HepG2 (cell line): ENCODE measurements around the gene EDN2. TPM values are rescaled to one million over a fixed set of nuclear protein-coding genes. Genes with fewer than 3 reads are reported as not detected.

ENCODE experiments used
- ATAC-seq: fragments of 200-7000 bp; cut with Tn5 transposase; 3 replicates; pipeline ENCODE4 v1.9.1; 2020; ENCODE audit warnings: mild to moderate bottlenecking, moderate library complexity
- BruUV-seq: library from RNA; stranded (reverse); fragments of 400-500 nt; replicated peaks from 2 replicates; lab custom pipeline; 2021; lab: Mats Ljungman, UMichigan
- CTCF ChIA-PET: fragments of 300-600 bp; formaldehyde crosslinking; extraction: SDS; loops from one replicate; lab custom pipeline; 2021; ENCODE audit warnings: low total read pairs, inconsistent platforms, low intra/inter-chr PET ratio; lab: Yijun Ruan, JAX
- POLR2A ChIA-PET: fragments of 350-600 bp; sonication (Branson Sonifier 250); formaldehyde crosslinking; loops from one replicate; lab custom pipeline; 2020; ENCODE audit warnings: antibody characterized with exemption, inconsistent platforms; lab: Yijun Ruan, JAX
- DNase-seq: peaks from one replicate; pipeline ENCODE4 v3.0.0-alpha.2; 2015; ENCODE audit warnings: low spot score
- FAIRE-seq: peaks from 3 replicates; lab custom pipeline; 2011; peaks lifted over from hg19 to GRCh38; lab: Jason Lieb, UNC
- H2AFZ ChIP-seq: one replicate; pipeline ENCODE4 v1.6.1; 2011; ENCODE audit warnings: low read length, inconsistent platforms
- H3K27ac ChIP-seq: fragments of 300-600 bp; 3 replicates; pipeline ENCODE4 v1.8.0; 2011; ENCODE audit warnings: mixed run types, mild to moderate bottlenecking, mixed read lengths, low read length, inconsistent platforms; ENCODE audit not compliant: insufficient read depth; ENCODE audit errors: extremely low read length
- H3K27me3 ChIP-seq, 2 experiments: fragments of 200-600 bp in 1 of 2; 2 replicates in 1 of 2; 3 replicates in 1 of 2; pipeline versions ENCODE4 v1.6.0 to v1.8.0; 2011; ENCODE audit warnings: low read length in 2 of 2, mild to moderate bottlenecking in 2 of 2, moderate library complexity in 2 of 2, inconsistent platforms in 1 of 2; ENCODE audit not compliant: insufficient read depth in 2 of 2, control insufficient read depth in 1 of 2
- H3K36me3 ChIP-seq, 2 experiments: fragments of 200-600 bp in 1 of 2; replicated peaks in 1 of 2; 2 replicates in 1 of 2; 3 replicates in 1 of 2; pipeline versions ENCODE4 v1.5.1 to v1.8.0; 2011; ENCODE audit warnings: low read length in 2 of 2, inconsistent platforms in 1 of 2; ENCODE audit not compliant: insufficient read depth in 2 of 2, control insufficient read depth in 1 of 2
- H3K4me1 ChIP-seq: 2 replicates; pipeline ENCODE4 v1.5.1; 2012; ENCODE audit warnings: low read length, inconsistent platforms; ENCODE audit not compliant: insufficient read depth
- H3K4me2 ChIP-seq: 2 replicates; pipeline ENCODE4 v1.6.0; 2011; ENCODE audit warnings: low read depth, low read length, inconsistent platforms
- H3K4me3 ChIP-seq, 3 experiments: fragments of 200-600 bp in 1 of 3; sonication (generic), shearing (Covaris generic) in 1 of 3; replicated peaks in 1 of 3; 2 replicates each; pipeline ENCODE4 v1.5.1; 2011 to 2016; ENCODE audit warnings: low read length in 3 of 3, inconsistent platforms in 2 of 3, low read depth in 2 of 3, mild to moderate bottlenecking in 2 of 3, control low read depth in 1 of 3, mixed read lengths in 1 of 3; ENCODE audit not compliant: insufficient read depth in 1 of 3
- H3K79me2 ChIP-seq: one replicate; pipeline ENCODE4 v1.6.1; 2011; ENCODE audit warnings: low read length, inconsistent platforms; ENCODE audit not compliant: insufficient read depth
- H3K9ac ChIP-seq: 2 replicates; pipeline ENCODE4 v1.6.0; 2011; ENCODE audit warnings: mild to moderate bottlenecking, low read depth, low read length, inconsistent platforms; ENCODE audit not compliant: insufficient read depth
- H3K9me3 ChIP-seq: 2 replicates; pipeline ENCODE4 v1.5.1; 2012; ENCODE audit warnings: mild to moderate bottlenecking, low read length
- H4K20me1 ChIP-seq: 2 replicates; pipeline ENCODE4 v1.6.0; 2011; ENCODE audit warnings: inconsistent platforms, mild to moderate bottlenecking, low read length, moderate library complexity; ENCODE audit not compliant: insufficient read depth
- AKNA ChIP-seq: sonication (generic); formaldehyde crosslinking; IDR thresholded peaks from 2 replicates; pipeline ENCODE4 v1.4.0; 2020; ENCODE audit warnings: missing genetic modification reagents, borderline replicate concordance
- BCL6 ChIP-seq: IDR thresholded peaks from 2 replicates; pipeline ENCODE4 v1.6.1; 2016; ENCODE audit warnings: missing genetic modification reagents, missing compliant biosample characterization
- IRF2 ChIP-seq: IDR thresholded peaks from 2 replicates; pipeline ENCODE4 v1.6.1; 2018; ENCODE audit warnings: missing genetic modification reagents, missing compliant biosample characterization
- JARID2 ChIP-seq: sonication (generic); formaldehyde crosslinking; IDR thresholded peaks from 2 replicates; pipeline ENCODE4 v1.8.1; 2023; ENCODE audit warnings: missing genetic modification reagents, inconsistent platforms; ENCODE audit not compliant: insufficient replicate concordance
- PBX2 ChIP-seq: IDR thresholded peaks from 2 replicates; pipeline ENCODE4 v1.6.1; 2016; ENCODE audit warnings: control low read depth
- STAT6 ChIP-seq: sonication (generic); formaldehyde crosslinking; IDR thresholded peaks from 2 replicates; pipeline ENCODE4 v1.4.0; 2020; ENCODE audit warnings: missing genetic modification reagents, mild to moderate bottlenecking, borderline replicate concordance
- ZNF546 ChIP-seq: sonication (generic); formaldehyde crosslinking; conservative IDR thresholded peaks from 2 replicates; pipeline ENCODE4 v1.8.1; 2023; ENCODE audit warnings: mild to moderate bottlenecking, missing genetic modification reagents
- ZNF773 ChIP-seq: sonication (generic); formaldehyde crosslinking; IDR thresholded peaks from 2 replicates; pipeline ENCODE4 v1.4.0; 2020; ENCODE audit warnings: missing genetic modification reagents, borderline replicate concordance
- ZNF775 ChIP-seq: sonication (generic); formaldehyde crosslinking; IDR thresholded peaks from 2 replicates; pipeline ENCODE4 v1.4.0; 2020; ENCODE audit warnings: missing genetic modification reagents, mild to moderate bottlenecking, moderate library complexity, borderline replicate concordance
- ZXDC ChIP-seq: sonication (generic); formaldehyde crosslinking; IDR thresholded peaks from 2 replicates; pipeline ENCODE4 v1.5.0; 2020; ENCODE audit warnings: mild to moderate bottlenecking, missing genetic modification reagents
- WGBS: methylation state at CpG from one replicate; pipeline ENCODE4 v1.1.6; 2017; ENCODE audit warnings: low lambda C conversion rate; 5-methylcytosine and 5-hydroxymethylcytosine counted together
- in situ Hi-C: cut with HindIII; loops from 2 replicates; pipeline ENCODE4 v1.10.0; 2017; ENCODE audit warnings: low pct_unique_long_range_greater_than_20kb; ENCODE audit not compliant: extremely low pct_ligation_motif_present
- intact Hi-C: fragments of 100-400 bp; cut with micrococcal nuclease; formaldehyde crosslinking; loops from one replicate; pipeline ENCODE4 v1.10.0; 2022; ENCODE audit not compliant: unreplicated experiment
- polyA plus RNA-seq, 8 experiments: library from polyadenylated mRNA; depleted of rRNA in 3 of 8; stranded (reverse) in 7 of 8; unstranded in 1 of 8; fragments of >200 nt; fragmentation: Illumina TruSeq in 4 of 8; extraction: Trizol in 4 of 8; gene quantifications; 2 replicates each; pipeline versions ENCODE4 v1.2.1 to v1.2.3, GENCODE V29; 2011 to 2016; ENCODE audit warnings: low read depth in 4 of 8, missing spikeins in 1 of 8, mixed read lengths in 1 of 8; ENCODE audit not compliant: insufficient read depth in 1 of 8
- total RNA-seq, 5 experiments: library from RNA; depleted of rRNA; stranded (reverse); fragments of >200 nt; fragmentation: Illumina TruSeq; extraction: Trizol; gene quantifications; 2 replicates each; pipeline ENCODE4 v1.2.3, GENCODE V29; 2016; ENCODE audit warnings: low read depth in 1 of 5

The EDN2 gene
- total and polyA plus RNA-seq, 2 of the 13 experiments (the other 11 are each of a cell fraction or from before 2014, with no cell fraction given): not detected

- Histone ChIP-seq H3K9me3 (no peaks in the 10 kb centered on the region), H3K4me2 (no peak overlapping the region), H3K4me3 (no peak overlapping the region), H3K27me3 (peaks cover 1 to 10% of the 10 kb centered on the region in 2 experiments; a peak in 1 of 5 replicates), H4K20me1 (no peaks in the 10 kb centered on the region), H3K79me2 (no peaks in the 10 kb centered on the region), H3K27ac (no peak overlapping the region), H2AFZ (no peak overlapping the region), H3K9ac (no peak overlapping the region), H3K36me3 (no peaks in the 10 kb centered on the region), H3K4me1 (0 out of 2 replicates have a peak, but pooled peaks cover 5% of the 10 kb centered on the region)
- intact Hi-C loops: no loop called here
- no peak for FAIRE-seq
- in situ Hi-C loops: no loop called here
- WGBS: 45% methylated on average over 2 of the region's 5 CpGs
- ChIA-PET CTCF (no interaction called here), POLR2A (no interaction called here)
- TF ChIP-seq STAT6: no peak
- no peak for TF ChIP-seq ZNF773 (CRISPR knock-in tag)
- no peak for TF ChIP-seq BCL6 (CRISPR knock-in tag)
- no peak for TF ChIP-seq IRF2
- no peak for TF ChIP-seq AKNA
- no peak for TF ChIP-seq PBX2 (CRISPR knock-in tag)
- TF ChIP-seq JARID2 (CRISPR knock-in tag): no peak
- TF ChIP-seq ZXDC (CRISPR knock-in tag): no peak
- TF ChIP-seq ZNF546 (CRISPR knock-in tag): no peak
- TF ChIP-seq ZNF775 (CRISPR knock-in tag): no peak
- BruUV-seq: no TSS peak
- DNase-seq: no peak
- no peak for ATAC-seq
These were observed 30.7 kb upstream of the EDN2 start for GRCh38 chr1:41515131-41515678.
